Adipocyte (in vitro differentiated cells): ENCODE measurements around the gene PRTFDC1.

Experiments used
- DNase-seq: peaks from one replicate; pipeline ENCODE4 v3.0.0-alpha.2; 2015; ENCODE audit warnings: low read depth
- H3K27me3 ChIP-seq: replicated peaks from 2 replicates; pipeline ENCODE4 v1.7.0; 2013; ENCODE audit warnings: mild to moderate bottlenecking, low read length, moderate library complexity; ENCODE audit not compliant: control insufficient read depth, insufficient read depth
- H3K36me3 ChIP-seq: 2 replicates; pipeline ENCODE4 v1.7.0; 2013; ENCODE audit warnings: low read length, mild to moderate bottlenecking, moderate library complexity; ENCODE audit not compliant: control insufficient read depth, insufficient read depth, severe bottlenecking
- H3K4me1 ChIP-seq: 2 replicates; pipeline ENCODE4 v1.7.0; 2013; ENCODE audit warnings: mild to moderate bottlenecking, low read length, moderate library complexity; ENCODE audit not compliant: control insufficient read depth, insufficient read depth
- H3K4me3 ChIP-seq: 2 replicates; pipeline ENCODE4 v1.7.0; 2013; ENCODE audit warnings: mild to moderate bottlenecking, low read length, moderate library complexity
- H3K9ac ChIP-seq: 2 replicates; pipeline ENCODE4 v1.7.0; 2013; ENCODE audit warnings: mild to moderate bottlenecking, low read length, moderate library complexity
- H3K9me3 ChIP-seq: 2 replicates; pipeline ENCODE4 v1.7.0; 2013; ENCODE audit warnings: mild to moderate bottlenecking, low read length, moderate library complexity; ENCODE audit not compliant: control insufficient read depth

Gene PRTFDC1

GRCh38 chr10:24900888-24901685 is 51.3 kb downstream of the PRTFDC1 start:
- Histone ChIP-seq H3K4me1 (peaks cover 28% of the 10 kb centered on the region), H3K9ac (no peak overlapping the region), H3K27me3 (no peaks in the 10 kb centered on the region), H3K36me3 (no peaks in the 10 kb centered on the region), H3K4me3 (peak overlapping the region; percentile 46), H3K9me3 (no peaks in the 10 kb centered on the region)
- DNase-seq = peak; percentile 34

- no peaks in the 10 kb centered on the region for H3K9me3 ChIP-seq
- no peak overlapping the region for H3K4me3 ChIP-seq
- peaks cover 28% of the 10 kb centered on the region for H3K4me1 ChIP-seq
- H3K36me3 ChIP-seq = no peaks in the 10 kb centered on the region
- no peak for DNase-seq
- H3K9ac ChIP-seq = no peak overlapping the region
- no peaks in the 10 kb centered on the region for H3K27me3 ChIP-seq
These were observed 52.8 kb downstream of the PRTFDC1 start for GRCh38 chr10:24899571-24899970.

GRCh38 chr10:24898501-24898900 is 53.9 kb downstream of the PRTFDC1 start:
- Histone ChIP-seq H3K4me1 (peaks cover 28% of the 10 kb centered on the region), H3K9ac (no peak overlapping the region), H3K4me3 (no peak overlapping the region), H3K9me3 (no peaks in the 10 kb centered on the region), H3K27me3 (no peaks in the 10 kb centered on the region), H3K36me3 (no peaks in the 10 kb centered on the region)
- DNase-seq = no peak

GRCh38 chr10:24897326-24897926 is 55.0 kb downstream of the PRTFDC1 start:
- Histone ChIP-seq H3K9ac (no peak overlapping the region), H3K9me3 (no peaks in the 10 kb centered on the region), H3K4me3 (no peak overlapping the region), H3K27me3 (no peaks in the 10 kb centered on the region), H3K4me1 (peaks cover 30% of the 10 kb centered on the region), H3K36me3 (no peaks in the 10 kb centered on the region)
- peak; percentile 45 for DNase-seq

GRCh38 chr10:24894728-24895127 is 57.7 kb downstream of the PRTFDC1 start:
- no peak overlapping the region for H3K9ac ChIP-seq
- H3K4me3 ChIP-seq = no peak overlapping the region

GRCh38 chr10:24894309-24894708 is 58.1 kb downstream of the PRTFDC1 start:
- peak; percentile 55 for DNase-seq
- H3K4me1 ChIP-seq = peaks cover 28% of the 10 kb centered on the region
- no peak overlapping the region for H3K9ac ChIP-seq
- H3K4me3 ChIP-seq = no peak overlapping the region
- H3K9me3 ChIP-seq = no peaks in the 10 kb centered on the region
- no peaks in the 10 kb centered on the region for H3K36me3 ChIP-seq
- no peaks in the 10 kb centered on the region for H3K27me3 ChIP-seq

More at GRCh38 chr10:24894728-24895127, 57.7 kb downstream of the PRTFDC1 start:
- no peak for DNase-seq
- H3K27me3 ChIP-seq = no peaks in the 10 kb centered on the region
- peaks cover 24% of the 10 kb centered on the region for H3K4me1 ChIP-seq
- no peaks in the 10 kb centered on the region for H3K9me3 ChIP-seq
- H3K36me3 ChIP-seq = no peaks in the 10 kb centered on the region

- no peak for DNase-seq
- Histone ChIP-seq H3K4me1 (peaks cover 28% of the 10 kb centered on the region), H3K27me3 (no peaks in the 10 kb centered on the region), H3K9ac (no peak overlapping the region), H3K4me3 (no peak overlapping the region), H3K36me3 (no peaks in the 10 kb centered on the region), H3K9me3 (no peaks in the 10 kb centered on the region)
These were observed 59.3 kb downstream of the PRTFDC1 start for GRCh38 chr10:24893127-24893526.

GRCh38 chr10:24891823-24892222 is 60.6 kb downstream of the PRTFDC1 start:
- peak; percentile 29 for DNase-seq
- H3K4me3 ChIP-seq = no peak overlapping the region
- peaks cover 18% of the 10 kb centered on the region for H3K4me1 ChIP-seq

GRCh38 chr10:24889639-24890038 is 62.8 kb downstream of the PRTFDC1 start:
- H3K27me3 ChIP-seq = no peaks in the 10 kb centered on the region
- H3K4me1 ChIP-seq = peaks cover 18% of the 10 kb centered on the region
- H3K9me3 ChIP-seq = no peaks in the 10 kb centered on the region
- no peaks in the 10 kb centered on the region for H3K36me3 ChIP-seq
- H3K4me3 ChIP-seq = no peak overlapping the region
- DNase-seq = peak; percentile 61
- H3K9ac ChIP-seq = no peak overlapping the region

More at GRCh38 chr10:24891823-24892222, 60.6 kb downstream of the PRTFDC1 start:
- H3K9ac ChIP-seq = no peak overlapping the region
- H3K27me3 ChIP-seq = no peaks in the 10 kb centered on the region
- no peaks in the 10 kb centered on the region for H3K36me3 ChIP-seq
- H3K9me3 ChIP-seq = no peaks in the 10 kb centered on the region

GRCh38 chr10:24887855-24888231 is 64.6 kb downstream of the PRTFDC1 start:
- H3K36me3 ChIP-seq = no peaks in the 10 kb centered on the region
- DNase-seq = no peak
- peaks cover 17% of the 10 kb centered on the region for H3K4me1 ChIP-seq
- no peak overlapping the region for H3K9ac ChIP-seq
- H3K27me3 ChIP-seq = no peaks in the 10 kb centered on the region
- H3K9me3 ChIP-seq = no peaks in the 10 kb centered on the region
- H3K4me3 ChIP-seq = no peak overlapping the region

GRCh38 chr10:24886290-24886680 is 66.1 kb downstream of the PRTFDC1 start:
- H3K4me1 ChIP-seq = peaks cover 20% of the 10 kb centered on the region
- H3K9me3 ChIP-seq = no peaks in the 10 kb centered on the region
- no peaks in the 10 kb centered on the region for H3K36me3 ChIP-seq
- H3K4me3 ChIP-seq = no peak overlapping the region
- H3K9ac ChIP-seq = no peak overlapping the region
- no peak for DNase-seq
- H3K27me3 ChIP-seq = no peaks in the 10 kb centered on the region
